Activated CD8-positive, alpha-beta memory T cell treated with anti-CD3 and anti-CD28 coated beads, Interleukin-2, amount 50 U/mL, for 24 hours (primary cell): Measurements from ENCODE around the gene NOL11.
"Not testable (repeated sequence)": the region's sequence is repeated elsewhere in the genome, so short reads cannot be mapped to it uniquely, and the experiment has no call there.

ENCODE experiments used
- DNase-seq: peaks from one replicate; pipeline ENCODE4 v3.0.0-alpha.2; 2020; ENCODE audit errors: extremely low read depth

Gene NOL11

GRCh38 chr17:67708378-67708777, 9.4 kb upstream of the NOL11 start:
- DNase-seq: no peak

- DNase-seq: no peak
These were observed 5.8 kb upstream of the NOL11 start for GRCh38 chr17:67711916-67712315.

- DNase-seq: no peak
These were observed 5.4 kb upstream of the NOL11 start for GRCh38 chr17:67712375-67712774.

DNA sequence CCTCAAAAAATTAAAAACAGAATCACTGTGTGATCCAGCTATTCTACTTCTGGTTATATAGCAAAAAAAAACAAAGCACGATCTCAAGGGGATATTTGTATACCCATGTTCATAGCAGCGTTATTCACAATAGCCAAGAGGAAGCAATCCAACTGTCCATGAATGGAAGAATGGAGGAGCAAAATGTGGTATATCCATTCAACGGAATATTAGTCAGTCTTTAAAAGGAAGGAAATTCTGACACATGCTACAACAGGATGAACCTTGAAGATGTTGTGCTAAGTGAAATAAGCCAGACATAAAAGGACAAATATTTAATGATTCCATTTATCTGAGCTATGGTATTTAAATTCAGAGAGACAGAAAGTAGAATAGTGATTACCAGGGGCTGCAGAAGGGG, 4.6 kb upstream of the NOL11 start:
- no peak for DNase-seq

DNA sequence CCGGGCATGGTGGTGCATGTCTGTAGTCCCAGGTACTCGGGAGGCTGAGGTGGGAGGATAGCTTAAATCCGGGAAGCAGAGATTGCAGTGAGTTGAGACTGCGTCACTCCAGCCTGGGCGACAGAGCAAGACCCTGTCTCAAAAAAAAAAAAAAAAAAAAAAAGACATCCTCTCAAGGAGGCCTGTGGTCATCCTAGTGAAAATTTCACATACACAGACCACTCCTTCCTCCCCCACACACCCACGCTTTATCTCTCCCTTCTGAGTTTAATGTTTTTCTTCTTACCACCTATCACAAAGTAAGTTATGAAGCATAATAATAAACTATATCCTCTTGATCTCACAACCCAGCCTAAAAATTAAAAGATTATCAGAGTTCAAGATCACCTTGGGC, 1.3 kb upstream of the NOL11 start:
- DNase-seq: no peak

DNA sequence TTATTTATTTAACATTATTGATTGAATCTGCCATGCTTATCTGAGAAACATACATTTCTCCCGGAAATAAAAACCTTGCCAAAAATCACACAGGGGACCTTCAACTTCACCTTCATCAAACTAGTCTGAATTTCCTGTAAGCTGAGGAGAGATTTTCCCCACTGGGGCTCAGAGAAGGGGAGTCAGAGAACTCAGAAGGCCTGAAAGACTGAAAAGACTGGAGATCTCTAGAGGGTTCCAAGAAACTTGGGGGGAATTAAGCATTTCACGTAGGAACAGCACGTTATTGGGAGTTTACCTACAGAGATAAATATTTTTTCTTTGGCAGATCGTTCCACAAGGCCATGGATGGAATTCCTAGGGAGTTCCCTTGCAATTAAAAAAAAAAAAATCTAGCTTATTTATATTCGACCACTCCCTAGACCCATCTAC, 528 bp upstream of the NOL11 start:
- no peak for DNase-seq

DNA sequence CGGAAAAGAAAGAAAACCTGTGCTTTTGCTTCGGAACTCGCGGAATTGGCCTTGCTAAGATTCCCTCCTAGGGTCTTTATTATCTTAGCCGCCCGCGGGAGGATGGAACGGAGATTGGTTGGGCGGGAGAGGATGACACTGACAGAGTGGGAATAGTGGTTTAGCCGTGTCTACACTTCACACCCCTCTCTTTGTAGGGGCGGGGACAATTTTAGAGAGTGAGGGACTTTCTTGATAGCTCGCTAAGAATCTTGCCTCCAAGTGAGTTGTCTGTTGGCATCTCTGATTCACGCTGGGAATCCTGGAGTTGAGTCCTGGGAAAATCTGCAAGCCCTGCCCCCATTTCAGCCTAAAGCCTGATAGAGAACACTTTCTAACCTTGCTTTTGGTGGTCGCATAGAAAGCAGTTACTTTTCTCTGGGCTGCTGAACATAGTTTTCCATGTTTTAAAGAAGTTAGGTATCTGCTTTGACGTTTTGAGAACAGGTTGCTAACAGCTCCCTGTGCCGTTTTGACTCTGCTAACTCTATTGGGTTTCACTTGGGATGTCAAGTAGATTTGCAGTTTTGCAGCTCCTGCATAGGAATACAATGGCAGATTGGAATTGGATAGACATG, 697 bp downstream of the NOL11 start:
- DNase-seq: peak; percentile 10

- no peak for DNase-seq
These were observed 7.6 kb downstream of the NOL11 start for GRCh38 chr17:67725373-67725791.

DNA sequence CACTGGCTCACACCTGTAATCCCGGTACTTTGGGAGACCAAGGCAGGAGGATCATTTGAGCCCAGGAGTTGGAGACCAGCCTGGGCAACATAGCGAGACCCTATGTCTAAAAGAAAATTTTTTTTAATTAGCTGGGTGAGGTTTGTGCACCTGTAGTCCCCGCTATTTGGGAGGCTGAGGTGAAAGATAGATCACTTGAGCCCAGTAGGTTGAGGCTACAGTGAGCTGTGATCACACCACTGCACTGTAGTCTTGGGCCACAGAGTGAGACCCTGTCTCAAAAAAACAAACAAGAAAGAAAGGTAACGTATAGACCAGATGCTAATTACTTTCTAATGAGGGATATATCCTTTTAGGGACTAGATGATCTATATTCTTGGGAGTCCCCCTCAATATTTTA, 8.1 kb downstream of the NOL11 start:
- no peak for DNase-seq

- not testable (repeated sequence) for DNase-seq
These were observed 9.7 kb downstream of the NOL11 start for GRCh38 chr17:67727152-67728039.

DNA sequence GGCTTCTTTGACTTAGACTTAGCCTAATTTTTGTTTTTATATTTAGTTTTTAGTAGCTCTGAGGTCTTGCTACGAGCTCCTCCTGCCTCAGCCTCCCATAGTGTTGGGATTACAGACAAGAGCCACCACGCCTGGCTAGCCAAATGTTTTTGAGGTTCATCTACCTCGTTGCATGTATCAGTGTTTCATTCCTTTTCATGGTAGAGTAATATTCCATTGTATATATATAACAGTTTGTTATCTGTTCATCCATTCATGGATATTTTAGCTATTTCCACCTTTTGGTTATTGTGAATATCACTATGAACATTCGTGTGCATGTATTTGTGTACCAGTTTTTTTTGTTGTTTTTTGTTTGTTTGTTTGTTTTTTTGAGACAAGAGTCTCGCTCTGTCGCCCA, 12.2 kb downstream of the NOL11 start:
- DNase-seq: no peak

- DNase-seq: no peak
These were observed 13.0 kb downstream of the NOL11 start for GRCh38 chr17:67730731-67731130.

DNA sequence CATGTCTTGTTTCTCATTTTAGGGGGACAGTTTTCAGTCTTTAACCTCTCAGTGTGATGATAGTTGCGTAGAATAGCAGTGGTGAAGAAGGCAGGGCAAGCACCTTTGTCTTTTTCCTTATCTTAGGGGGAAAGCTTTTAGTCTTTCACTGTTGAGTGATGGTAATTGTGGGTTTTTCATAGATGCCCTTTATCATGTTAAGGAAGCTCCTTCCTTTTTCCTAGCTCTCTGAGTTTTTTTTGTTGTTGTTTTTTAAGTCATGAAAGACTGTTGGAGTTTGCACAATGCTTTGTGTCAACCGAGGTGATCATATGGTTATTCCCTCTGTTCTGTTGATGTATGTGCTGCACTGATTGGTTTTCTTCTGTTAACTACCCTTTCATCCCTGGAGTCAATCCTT, 15.7 kb downstream of the NOL11 start:
- DNase-seq: no peak

- DNase-seq: no peak
These were observed 19.4 kb downstream of the NOL11 start for GRCh38 chr17:67737145-67737544.

DNA sequence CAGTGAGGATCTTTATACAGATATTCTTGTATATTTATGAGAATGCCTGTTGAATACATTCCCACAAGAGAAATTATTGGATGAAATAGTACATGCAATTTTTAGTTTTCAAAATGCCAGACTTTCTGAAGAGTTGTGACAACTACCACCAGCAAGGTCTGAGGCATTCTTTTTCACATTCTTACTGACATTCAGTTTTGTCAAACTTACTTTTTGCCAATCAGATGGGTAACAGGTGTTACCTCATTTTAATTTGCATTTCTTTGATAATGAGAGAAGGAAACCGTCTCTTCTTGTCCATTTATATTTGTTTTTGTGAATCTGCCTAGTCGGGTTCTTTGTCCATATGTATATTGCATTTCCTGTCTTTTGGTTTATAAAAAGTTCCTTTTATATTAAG, 24.3 kb downstream of the NOL11 start:
- DNase-seq: no peak

DNA sequence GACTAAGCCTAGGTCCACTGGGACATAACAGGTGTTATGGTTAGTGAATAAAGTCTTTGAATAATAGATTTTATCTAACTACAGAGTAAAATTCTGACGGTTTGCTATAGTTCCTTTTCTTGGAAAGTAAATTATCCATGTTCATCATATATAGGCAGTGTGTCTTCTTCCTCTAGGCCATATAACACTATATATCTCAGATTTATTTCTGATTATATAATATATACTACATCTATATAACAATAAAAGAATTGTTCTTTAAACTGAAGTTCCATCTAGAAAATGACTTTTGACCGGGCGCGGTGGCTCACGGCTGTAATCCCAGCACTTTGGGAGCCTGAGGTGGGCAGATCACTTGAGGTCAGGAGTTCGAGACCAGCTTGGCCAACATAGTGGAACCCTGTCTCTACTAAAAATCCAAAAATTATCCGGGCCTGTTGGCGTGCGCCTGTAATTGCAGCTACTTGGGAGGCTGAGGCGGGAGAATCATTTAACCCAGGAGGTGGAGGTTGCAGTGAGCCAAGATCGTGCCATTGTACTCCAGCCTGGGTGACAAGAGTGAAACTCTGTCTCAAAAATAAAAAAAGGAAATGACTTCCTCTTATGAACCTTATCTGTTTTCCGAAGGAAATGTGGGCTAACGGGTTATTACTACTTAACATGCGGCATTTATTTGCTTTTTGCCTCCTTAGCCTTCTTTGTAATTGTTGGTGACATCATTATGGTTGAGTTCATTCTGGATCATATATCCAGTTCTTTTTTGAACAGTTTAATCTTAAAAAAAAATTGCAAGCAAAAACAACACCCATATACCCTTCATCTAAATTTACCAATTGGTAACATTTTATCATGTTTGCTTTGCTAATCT, 29.2 kb downstream of the NOL11 start:
- no peak for DNase-seq

DNA sequence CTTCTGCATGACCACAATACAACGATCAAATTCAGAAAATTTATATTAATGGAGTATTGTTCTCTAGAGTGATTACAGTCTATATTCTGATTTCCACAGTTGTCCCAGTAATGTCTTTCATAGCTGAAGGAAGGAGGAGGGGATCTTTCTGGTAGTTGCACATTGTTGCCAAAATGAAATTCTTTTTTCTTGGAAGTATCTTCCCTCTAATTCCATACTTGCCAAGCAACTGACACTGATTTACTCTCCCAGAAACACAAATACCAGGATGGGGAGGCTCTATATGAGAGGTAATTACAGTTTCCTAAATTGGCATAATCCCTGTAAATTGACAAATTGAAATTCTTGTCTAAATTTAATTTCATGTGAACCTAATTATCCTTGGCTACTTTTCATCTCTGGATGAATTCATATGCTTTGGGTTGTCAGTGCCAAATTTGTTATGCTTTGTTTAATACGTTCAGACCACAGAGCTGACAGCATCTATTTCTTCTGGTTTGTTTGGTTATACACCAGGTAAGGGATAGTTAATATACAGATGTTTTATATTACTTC, 30.0 kb downstream of the NOL11 start:
- DNase-seq: no peak

GRCh38 chr17:67750067-67750466, 32.3 kb downstream of the NOL11 start:
- DNase-seq: no peak

DNA sequence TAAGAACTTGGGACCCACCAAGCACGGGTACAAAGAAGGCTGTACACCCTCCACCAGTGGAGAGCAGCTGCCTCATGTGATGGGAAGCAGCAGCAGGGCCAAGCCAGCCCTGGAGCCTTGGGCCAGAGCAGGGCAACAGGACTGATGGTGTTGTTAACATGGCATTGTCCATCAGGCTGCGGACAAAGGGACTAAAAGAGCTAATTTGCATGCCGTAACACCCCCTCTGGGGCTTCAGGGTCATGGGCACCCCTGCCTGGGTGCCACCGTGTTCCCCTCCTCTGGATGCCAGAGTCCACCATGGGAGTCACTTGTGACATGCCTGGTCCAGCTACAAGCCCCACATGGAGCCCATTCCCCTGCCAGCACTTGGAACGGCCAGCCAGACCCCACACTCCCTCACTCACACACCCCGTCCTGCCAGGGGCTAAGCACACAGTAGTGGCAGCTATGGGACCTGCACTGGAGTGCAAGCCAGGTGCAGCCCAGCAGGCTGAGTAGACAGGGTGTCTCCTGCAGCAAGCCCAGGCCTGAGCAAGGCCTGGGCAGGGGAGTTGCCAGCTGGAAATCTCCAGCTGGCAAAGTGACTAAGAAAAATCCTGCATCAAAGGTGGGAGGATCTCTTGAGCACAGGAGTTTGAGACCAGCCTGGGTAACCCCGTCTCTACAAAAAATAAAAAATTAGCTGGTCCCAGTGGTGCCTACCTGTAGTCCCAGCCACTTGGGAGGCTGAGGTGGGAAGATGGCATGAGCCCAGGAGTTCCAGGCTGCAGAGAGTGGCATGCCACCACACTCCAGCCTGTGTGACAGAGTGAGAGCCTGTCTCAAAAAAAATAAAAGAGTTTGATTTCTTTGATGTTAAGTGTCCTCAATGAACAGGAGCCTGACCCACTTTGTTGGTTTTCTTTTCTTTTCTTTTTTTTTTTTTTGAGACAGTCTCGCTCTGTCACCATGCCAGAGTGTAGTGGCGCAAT, 33.7 kb downstream of the NOL11 start:
- no peak for DNase-seq

DNA sequence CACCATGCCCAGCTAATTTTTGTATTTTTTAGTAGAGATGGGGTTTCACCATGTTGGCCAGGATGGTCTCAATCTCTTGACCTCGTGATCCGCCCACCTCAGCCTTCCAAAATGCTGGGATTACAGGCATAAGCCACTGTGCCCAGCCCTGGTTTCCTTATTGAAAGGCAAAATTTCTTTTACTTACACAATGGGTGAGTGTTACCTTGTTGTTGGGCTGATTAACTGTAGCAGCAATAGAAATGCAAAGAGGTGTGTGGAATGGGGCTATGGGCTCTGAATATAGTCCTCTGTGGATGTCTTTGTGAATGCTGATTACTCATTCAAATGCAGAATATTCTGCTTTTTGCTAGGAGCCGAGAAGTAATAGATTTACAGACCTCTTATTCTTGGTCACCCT, 34.4 kb downstream of the NOL11 start:
- DNase-seq: not testable (repeated sequence)

- no peak for DNase-seq
These were observed 35.3 kb downstream of the NOL11 start for GRCh38 chr17:67753026-67753425.
